GM12878 (cell line): ENCODE results near the gene S100A6.
"Not testable (repeated sequence)": the region's sequence is repeated elsewhere in the genome, so short reads cannot be mapped to it uniquely, and the experiment has no call there.

Experiments
- BCL11A ChIP-seq: IDR thresholded peaks from 2 replicates; pipeline ENCODE4 v1.6.1; 2011; ENCODE audit warnings: low read depth, low read length
- CTCF ChIP-seq, 3 experiments: IDR thresholded peaks in 2 of 3; conservative IDR thresholded peaks in 1 of 3; 2 replicates each; pipeline ENCODE4 v1.5.1; 2011; ENCODE audit warnings: low read depth in 3 of 3, low read length in 3 of 3, mild to moderate bottlenecking in 3 of 3, control low read depth in 2 of 3, moderate library complexity in 2 of 3, inconsistent platforms in 1 of 3, mixed read lengths in 1 of 3; ENCODE audit not compliant: control insufficient read depth in 2 of 3, insufficient read depth in 1 of 3; ENCODE audit errors: extremely low read depth in 1 of 3
- EZH2 ChIP-seq: IDR thresholded peaks from 2 replicates; pipeline ENCODE4 v1.6.1; 2012; ENCODE audit warnings: low read depth, mild to moderate bottlenecking, control low read depth, inconsistent platforms, low read length, borderline replicate concordance; ENCODE audit not compliant: control insufficient read depth
- GABPA ChIP-seq: IDR thresholded peaks from 2 replicates; pipeline ENCODE4 v1.6.1; 2014; ENCODE audit warnings: antibody characterized with exemption, low read depth, mild to moderate bottlenecking, inconsistent platforms
- REST ChIP-seq: IDR thresholded peaks from 2 replicates; pipeline ENCODE4 v1.6.1; 2012; ENCODE audit warnings: mild to moderate bottlenecking, low read depth, low read length
- ZBTB33 ChIP-seq: fragments of 450-650 bp; IDR thresholded peaks from 2 replicates; pipeline ENCODE4 v1.6.1; 2017; ENCODE audit warnings: mild to moderate bottlenecking

GRCh38 chr1:153583514-153583913, 47.7 kb upstream of the S100A6 start:
- not testable (repeated sequence) for TF ChIP-seq ZBTB33; BCL11A; EZH2; CTCF (IDR thresholded peaks at IDR 0.05 in 2 of 3, conservative IDR thresholded peaks at IDR 0.05 in 1 of 3; ENCODE audit: control insufficient read depth in 2 of 3, extremely low read depth in 1 of 3, insufficient read depth in 1 of 3, low read depth in 3 of 3, low read length in 3 of 3); GABPA; REST
